ENCODE data around the gene SELENOH.

SELENOH gene

GRCh38 chr11:57751176-57751575 lies 9.9 kb downstream of the SELENOH start:
- DNase-seq (ENCODE audit: low read depth): no peak

- DNase-seq (ENCODE audit: low read depth): no peak
These were observed 10.5 kb downstream of the SELENOH start, which contains the start of gene BTBD18 for GRCh38 chr11:57751676-57752253. Gene BTBD18, minus strand, starts transcription at chr11:57751819. Its CDS starts 631 bp downstream, at chr11:57751188.

- DNase-seq (ENCODE audit: low read depth): no peak
These were observed 11.7 kb downstream of the SELENOH start for GRCh38 chr11:57752954-57753353.

- no peak for DNase-seq (ENCODE audit: low read depth)
These were observed 16.9 kb downstream of the SELENOH start for GRCh38 chr11:57758174-57758573.

- no peak for DNase-seq (ENCODE audit: low read depth)
These were observed 20.3 kb downstream of the SELENOH start, which contains the start of gene CTNND1 for GRCh38 chr11:57761301-57762234. Gene CTNND1, plus strand, starts transcription at chr11:57761802. Its CDS starts 29,677 bp downstream, at chr11:57791479.

- DNase-seq (ENCODE audit: low read depth): no peak
These were observed 21.1 kb downstream of the SELENOH start for GRCh38 chr11:57762235-57762861.

GRCh38 chr11:57763568-57763967 lies 22.3 kb downstream of the SELENOH start:
- DNase-seq (ENCODE audit: low read depth): no peak

- no peak for DNase-seq (ENCODE audit: low read depth)
These were observed 22.7 kb downstream of the SELENOH start for GRCh38 chr11:57764021-57764420.

- no peak for DNase-seq (ENCODE audit: low read depth)
These were observed 23.3 kb downstream of the SELENOH start for GRCh38 chr11:57764566-57764965.

GRCh38 chr11:57764972-57765371 lies 23.7 kb downstream of the SELENOH start:
- DNase-seq (ENCODE audit: low read depth): no peak

GRCh38 chr11:57770793-57771192 lies 29.5 kb downstream of the SELENOH start:
- DNase-seq (ENCODE audit: low read depth): no peak

- no peak for DNase-seq (ENCODE audit: low read depth)
These were observed 30.1 kb downstream of the SELENOH start for GRCh38 chr11:57771365-57771764.

- no peak for DNase-seq (ENCODE audit: low read depth)
These were observed 31.3 kb downstream of the SELENOH start for GRCh38 chr11:57772562-57772961.

- no peak for DNase-seq (ENCODE audit: low read depth)
These were observed 31.8 kb downstream of the SELENOH start for GRCh38 chr11:57773026-57773598.

GRCh38 chr11:57775491-57775890 lies 34.2 kb downstream of the SELENOH start:
- no peak for DNase-seq (ENCODE audit: low read depth)

- DNase-seq (ENCODE audit: low read depth): no peak
These were observed 34.8 kb downstream of the SELENOH start for GRCh38 chr11:57776031-57776521.

GRCh38 chr11:57776577-57777210 lies 35.4 kb downstream of the SELENOH start:
- DNase-seq (ENCODE audit: low read depth): no peak

- no peak for DNase-seq (ENCODE audit: low read depth)
These were observed 36.7 kb downstream of the SELENOH start for GRCh38 chr11:57777969-57778317.

GRCh38 chr11:57778318-57779037 lies 37.2 kb downstream of the SELENOH start:
- DNase-seq (ENCODE audit: low read depth): no peak

- DNase-seq (ENCODE audit: low read depth): no peak
These were observed 38.0 kb downstream of the SELENOH start for GRCh38 chr11:57779276-57779675.

GRCh38 chr11:57781529-57781943 lies 40.2 kb downstream of the SELENOH start:
- no peak for DNase-seq (ENCODE audit: low read depth)

All from stimulated activated CD4-positive, alpha-beta T cell treated with anti-CD3 and anti-CD28 coated beads, Interleukin-2, amount 100 ng/mL, for 4 hours (primary cell).